ENCODE results near the gene TTLL11. TPM values are rescaled to one million over a fixed set of nuclear protein-coding genes. Genes with fewer than 3 reads are reported as not detected.

TTLL11 gene
- total RNA-seq, 1 donor from 2014 or later: 3.6 TPM

- no peaks in the 10 kb centered on the region for H3K4me1 Mint-ChIP-seq
- ATAC-seq (ENCODE audit: low read depth) (no peak), DNase-seq (no peak)
- H3K27me3 Mint-ChIP-seq: no peaks in the 10 kb centered on the region
- H3K9me3 Mint-ChIP-seq: no peaks in the 10 kb centered on the region
- ChIA-PET CTCF (no interaction called here), POLR2A (no interaction called here)
- no peak for TF ChIP-seq CTCF (IDR thresholded peaks at IDR 0.05)
- no peaks in the 10 kb centered on the region for H3K36me3 Mint-ChIP-seq (ENCODE audit: low read depth)
- H3K27ac Mint-ChIP-seq: no peak overlapping the region
- intact Hi-C loops (cut with micrococcal nuclease): no loop called here
- H3K4me3 Mint-ChIP-seq: no peak overlapping the region
Observed at GRCh38 chr9:121998513-121999049, 94.5 kb downstream of the TTLL11 start.

- Mint-ChIP-seq H3K27ac (no peak overlapping the region), H3K4me1 (no peaks in the 10 kb centered on the region), H3K9me3 (no peaks in the 10 kb centered on the region), H3K27me3 (no peaks in the 10 kb centered on the region), H3K4me3 (no peak overlapping the region), H3K36me3 (ENCODE audit: low read depth) (no peaks in the 10 kb centered on the region)
- ATAC-seq (ENCODE audit: low read depth): no peak
- intact Hi-C loops (cut with micrococcal nuclease): no loop called here
- DNase-seq: no peak
- no peak for TF ChIP-seq CTCF (IDR thresholded peaks at IDR 0.05)
- CTCF ChIA-PET: no interaction called here
- POLR2A ChIA-PET: no interaction called here
Observed at GRCh38 chr9:121997791-121998190, 95.3 kb downstream of the TTLL11 start.

GRCh38 chr9:121996783-121997182, 96.3 kb downstream of the TTLL11 start:
- TF ChIP-seq CTCF (IDR thresholded peaks at IDR 0.05): no peak
- Mint-ChIP-seq H3K36me3 (ENCODE audit: low read depth) (no peaks in the 10 kb centered on the region), H3K4me3 (no peak overlapping the region), H3K4me1 (no peaks in the 10 kb centered on the region), H3K27me3 (no peaks in the 10 kb centered on the region), H3K27ac (no peak overlapping the region), H3K9me3 (no peaks in the 10 kb centered on the region)
- ChIA-PET POLR2A (no interaction called here), CTCF (interaction anchor here (1.9 kb wide), 1 partner anchor 262 kb away, joined by 5 read pairs; no protein-coding TSS in a partner anchor)
- DNase-seq (no peak), ATAC-seq (ENCODE audit: low read depth) (no peak)
- intact Hi-C loops (cut with micrococcal nuclease): no loop called here

- no peak for TF ChIP-seq CTCF (IDR thresholded peaks at IDR 0.05)
- ChIA-PET CTCF (interaction anchor here (1.6 to 1.9 kb wide), 2 partner anchors 261 to 309 kb away, joined by 5 read pairs; no protein-coding TSS in a partner anchor), POLR2A (no interaction called here)
- ATAC-seq (ENCODE audit: low read depth) (no peak), DNase-seq (no peak)
- H3K36me3 Mint-ChIP-seq (ENCODE audit: low read depth): no peaks in the 10 kb centered on the region
- no peaks in the 10 kb centered on the region for H3K9me3 Mint-ChIP-seq
- H3K27ac Mint-ChIP-seq: no peak overlapping the region
- H3K4me1 Mint-ChIP-seq: no peaks in the 10 kb centered on the region
- H3K4me3 Mint-ChIP-seq: no peak overlapping the region
- intact Hi-C loops (cut with micrococcal nuclease): no loop called here
- no peaks in the 10 kb centered on the region for H3K27me3 Mint-ChIP-seq
Observed at GRCh38 chr9:121995997-121996396, 97.1 kb downstream of the TTLL11 start.

GRCh38 chr9:121992571-121993212, 100.4 kb downstream of the TTLL11 start:
- CTCF ChIA-PET: interaction anchor here (0.8 kb wide), 1 partner anchor 445 kb away, joined by 3 read pairs; no protein-coding TSS in a partner anchor
- peak; percentile 80 for ATAC-seq (ENCODE audit: low read depth)
- no peaks in the 10 kb centered on the region for H3K4me1 Mint-ChIP-seq
- H3K9me3 Mint-ChIP-seq: no peaks in the 10 kb centered on the region
- POLR2A ChIA-PET: no interaction called here
- H3K36me3 Mint-ChIP-seq (ENCODE audit: low read depth): peaks cover 4% of the 10 kb centered on the region
- intact Hi-C loops (cut with micrococcal nuclease): loop anchor here (1.0 to 5.0 kb wide), 7 partner anchors 248 to 530 kb away; no protein-coding TSS in a partner anchor
- TF ChIP-seq CTCF (IDR thresholded peaks at IDR 0.05): peak; percentile 51
- H3K4me3 Mint-ChIP-seq: no peak overlapping the region
- no peak overlapping the region for H3K27ac Mint-ChIP-seq
- no peak for DNase-seq
- no peaks in the 10 kb centered on the region for H3K27me3 Mint-ChIP-seq

Data from activated B cell treated with CpG ODN at 0.5 μM for 24 hours (primary cell).